GM12878 (cell line): ENCODE results near the gene KCND2. TPM values are rescaled to one million over a fixed set of nuclear protein-coding genes. Genes with fewer than 3 reads are reported as not detected.

ENCODE experiments used
- ATAC-seq: fragments of 200-7000 bp; cut with Tn5 transposase; 3 replicates; pipeline ENCODE4 v1.9.1; 2020; ENCODE audit warnings: mild to moderate bottlenecking, moderate library complexity
- BruUV-seq: library from RNA; stranded (reverse); fragments of 400-500 nt; replicated peaks from 2 replicates; lab custom pipeline; 2021; lab: Mats Ljungman, UMichigan
- CTCF ChIA-PET: fragments of 300-600 bp; sonication (Branson Sonifier 250); formaldehyde crosslinking; extraction: SDS; loops from one replicate; lab custom pipeline; 2021; ENCODE audit warnings: inconsistent platforms; lab: Yijun Ruan, JAX
- POLR2A ChIA-PET: fragments of 350-600 bp; formaldehyde crosslinking; extraction: SDS; loops from one replicate; lab custom pipeline; 2021; ENCODE audit warnings: inconsistent platforms; lab: Charles Lee
- RAD21 ChIA-PET: fragments of 300-600 bp; sonication (Branson Sonifier 250); formaldehyde crosslinking; loops from one replicate; lab custom pipeline; 2023; ENCODE audit warnings: antibody characterized with exemption; ENCODE audit not compliant: unreplicated experiment; lab: Charles Lee
- SMC1A ChIA-PET: fragments of 300-600 bp; sonication (Branson Sonifier 250); formaldehyde crosslinking; loops from one replicate; lab custom pipeline; 2023; ENCODE audit not compliant: unreplicated experiment, uncharacterized antibody; lab: Charles Lee
- DNase-seq: peaks from one replicate; pipeline ENCODE4 v3.0.0-alpha.2; 2011; ENCODE audit warnings: low read depth, low spot score
- FAIRE-seq: peaks from 3 replicates; lab custom pipeline; 2011; peaks lifted over from hg19 to GRCh38; lab: Jason Lieb, UNC
- H2AFZ ChIP-seq: 2 replicates; pipeline ENCODE4 v1.6.0; 2011; ENCODE audit warnings: low read depth, low read length, control low read depth; ENCODE audit not compliant: control insufficient read depth
- H3K27ac ChIP-seq: 2 replicates; pipeline ENCODE4 v1.5.1; 2011; ENCODE audit warnings: control low read depth; ENCODE audit not compliant: control insufficient read depth, insufficient read depth
- H3K27me3 ChIP-seq, 2 experiments: replicated peaks in 1 of 2; 2 replicates each; pipeline versions ENCODE4 v1.6.0 to v1.6.1; 2011; ENCODE audit warnings: low read length in 1 of 2; ENCODE audit not compliant: control insufficient read depth in 2 of 2, insufficient read depth in 2 of 2
- H3K36me3 ChIP-seq, 2 experiments: 2 replicates each; pipeline ENCODE4 v1.5.1; 2011; ENCODE audit warnings: low read length in 1 of 2; ENCODE audit not compliant: control insufficient read depth in 2 of 2, insufficient read depth in 2 of 2
- H3K4me1 ChIP-seq: 2 replicates; pipeline ENCODE4 v1.6.1; 2011; ENCODE audit warnings: mild to moderate bottlenecking, low read length, moderate library complexity, mixed read lengths; ENCODE audit not compliant: control insufficient read depth, insufficient read depth
- H3K4me2 ChIP-seq: 2 replicates; pipeline ENCODE4 v1.6.0; 2011; ENCODE audit warnings: control low read depth; ENCODE audit not compliant: control insufficient read depth, insufficient read depth
- H3K4me3 ChIP-seq: fragments of 200-600 bp; sonication (generic); 2 replicates; pipeline ENCODE4 v1.5.1; 2016
- H3K79me2 ChIP-seq: 2 replicates; pipeline ENCODE4 v1.6.0; 2011; ENCODE audit warnings: low read length; ENCODE audit not compliant: control insufficient read depth, insufficient read depth
- H3K9ac ChIP-seq: 2 replicates; pipeline ENCODE4 v1.8.0; 2011; ENCODE audit warnings: low read length, control low read depth, mixed read lengths; ENCODE audit not compliant: control insufficient read depth, insufficient read depth
- H3K9me3 ChIP-seq: replicated peaks from 3 replicates; pipeline ENCODE4 v1.5.1; 2011; ENCODE audit warnings: mild to moderate bottlenecking, low read length; ENCODE audit not compliant: control insufficient read depth, insufficient read depth
- H4K20me1 ChIP-seq: 2 replicates; pipeline ENCODE4 v1.6.0; 2011; ENCODE audit not compliant: control insufficient read depth, insufficient read depth
- RUNX3 ChIP-seq: IDR thresholded peaks from 2 replicates; pipeline ENCODE4 v1.6.1; 2012; ENCODE audit warnings: low read length, inconsistent platforms
- WRNIP1 ChIP-seq: IDR thresholded peaks from 2 replicates; pipeline ENCODE4 v1.6.1; 2011; ENCODE audit warnings: low read depth, low read length, improper control_type of control experiment, borderline replicate concordance
- WGBS: methylation state at CpG from one replicate; pipeline ENCODE4 v1.1.6; 2016; ENCODE audit warnings: low lambda C conversion rate; ENCODE audit not compliant: insufficient replicate concordance, insufficient coverage; ENCODE audit errors: missing lambda C conversion rate; 5-methylcytosine and 5-hydroxymethylcytosine counted together
- in situ Hi-C: fragments of 300-500 bp; cut with MboI; formaldehyde crosslinking; loops from 9 replicates; pipeline ENCODE4 v1.14.3; 2018; ENCODE audit warnings: mixed read lengths
- intact Hi-C: fragments of 100-400 bp; cut with micrococcal nuclease; formaldehyde crosslinking; loops from one replicate; pipeline ENCODE4 v1.14.2; 2022; ENCODE audit not compliant: unreplicated experiment
- polyA plus RNA-seq, 11 experiments: library from polyadenylated mRNA; depleted of rRNA in 4 of 11; unstranded in 6 of 11; stranded (reverse) in 5 of 11; fragments of >200 nt; fragmentation: Nextera tagmentation in 4 of 11; fragmentation: Illumina TruSeq in 1 of 11; extraction: Ambion mirVana in 4 of 11; extraction: Trizol in 1 of 11; gene quantifications; 1 replicate in 1 of 11; 2 replicates in 10 of 11; pipeline versions ENCODE4 v1.2.1 to v1.2.3, GENCODE V29; 2011 to 2016; ENCODE audit warnings: inconsistent platforms in 2 of 11, missing spikeins in 2 of 11, low read depth in 1 of 11
- total RNA-seq, 4 experiments: library from RNA; depleted of rRNA in 3 of 4; stranded (reverse); fragments of >200 nt in 3 of 4; fragmentation: Illumina TruSeq in 1 of 4; extraction: Trizol in 1 of 4; gene quantifications; 2 replicates each; pipeline versions ENCODE4 v1.2.1 to v1.2.3, GENCODE V29; 2013 to 2021
- TF ChIP-seq, protein P1 (sequence below): fragments of 150-350 bp; IDR thresholded peaks from 2 replicates; pipeline ENCODE4 v1.6.1; 2016; ENCODE audit warnings: low read depth, low read length
- TF ChIP-seq, protein P2 (sequence below): IDR thresholded peaks from 2 replicates; pipeline ENCODE4 v1.6.1; 2011; ENCODE audit warnings: low read depth, mild to moderate bottlenecking, low read length, moderate library complexity, borderline replicate concordance; ENCODE audit errors: extremely low read depth

The KCND2 gene
- total and polyA plus RNA-seq, 10 of the 15 experiments (the other 5 are each of a cell fraction or from before 2014, with no cell fraction given): 3.6 to 22.3 (median 6.3) TPM

DNA sequence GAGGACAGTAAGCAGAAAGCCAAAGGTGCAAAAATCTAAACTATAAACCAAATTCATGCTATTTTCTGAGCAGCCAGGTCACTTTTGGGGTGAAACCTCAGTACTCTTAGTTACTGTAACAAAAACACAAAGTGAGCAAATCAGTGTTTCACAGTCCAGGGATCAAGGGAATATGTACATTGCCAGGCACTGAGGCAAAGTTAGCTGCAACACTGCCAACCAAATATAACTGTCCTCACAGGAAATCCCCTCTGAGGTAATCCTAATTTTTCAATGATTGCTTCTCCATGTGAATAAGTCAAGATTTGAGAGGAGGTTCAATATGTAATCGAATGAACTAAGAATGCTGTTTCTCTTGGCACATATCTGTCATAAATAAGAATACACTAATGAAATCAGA lies 355.3 kb downstream of the KCND2 start:
- ATAC-seq: peak; percentile 52
- 37% methylated on average over 1 of the region's 1 CpG for WGBS
- ChIA-PET RAD21 (no interaction called here), SMC1A (interaction anchor here (2.0 kb wide), 1 partner anchor 14 kb away, joined by 6 read pairs; no protein-coding TSS in a partner anchor), POLR2A (no interaction called here)
- Histone ChIP-seq H4K20me1 (no peaks in the 10 kb centered on the region), H3K27me3 (no peaks in the 10 kb centered on the region), H3K36me3 (no peaks in the 10 kb centered on the region), H3K27ac (no peak overlapping the region), H3K4me3 (no peak overlapping the region), H3K9ac (no peak overlapping the region), H3K9me3 (no peaks in the 10 kb centered on the region)
- intact Hi-C loops: no loop called here
- no peak for DNase-seq
- no TSS peak for BruUV-seq
- in situ Hi-C loops: no loop called here
- TF ChIP-seq RUNX3 (peak; percentile 24; the same call in 1 of the 2 replicates), WRNIP1 (no peak)
- TF ChIP-seq, all 136 proteins: peak for 1
- CTCF ChIA-PET: interaction anchor here (1.9 kb wide), 1 partner anchor 9 kb away, joined by 4 read pairs; no protein-coding TSS in a partner anchor
- no peak overlapping the region for H3K4me2 ChIP-seq
- no peak for FAIRE-seq
- H3K79me2 ChIP-seq: no peaks in the 10 kb centered on the region
- H3K4me1 ChIP-seq: no peaks in the 10 kb centered on the region
- H2AFZ ChIP-seq: no peak overlapping the region

DNA sequence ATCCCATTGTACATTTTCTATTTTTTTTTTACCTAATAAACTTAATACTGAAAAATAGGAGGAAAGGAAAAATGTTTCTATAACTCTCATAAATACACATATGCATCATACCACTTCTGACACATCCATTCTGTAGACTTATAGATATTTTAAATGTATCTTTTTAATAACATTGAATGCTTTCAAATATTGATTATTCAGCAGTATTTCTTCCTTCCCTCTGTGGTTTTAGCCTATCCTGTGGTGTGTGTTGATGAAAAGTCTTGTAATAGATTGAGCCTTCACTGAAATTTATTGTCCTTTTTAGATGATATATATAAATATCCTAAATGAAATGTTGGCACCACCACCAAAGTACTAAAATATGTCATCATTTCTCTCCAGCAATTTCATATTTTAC lies 366.9 kb downstream of the KCND2 start:
- Histone ChIP-seq H4K20me1 (no peaks in the 10 kb centered on the region), H2AFZ (no peak overlapping the region), H3K36me3 (no peaks in the 10 kb centered on the region), H3K27me3 (no peaks in the 10 kb centered on the region), H3K79me2 (no peaks in the 10 kb centered on the region), H3K4me1 (no peaks in the 10 kb centered on the region), H3K9me3 (no peaks in the 10 kb centered on the region), H3K9ac (no peak overlapping the region), H3K27ac (no peak overlapping the region), H3K4me2 (no peak overlapping the region), H3K4me3 (no peak overlapping the region)
- SMC1A ChIA-PET: no interaction called here
- no peak for FAIRE-seq
- POLR2A ChIA-PET: no interaction called here
- in situ Hi-C loops (no loop called here), intact Hi-C loops (no loop called here)
- DNase-seq: no peak
- TF ChIP-seq, protein P1, sequence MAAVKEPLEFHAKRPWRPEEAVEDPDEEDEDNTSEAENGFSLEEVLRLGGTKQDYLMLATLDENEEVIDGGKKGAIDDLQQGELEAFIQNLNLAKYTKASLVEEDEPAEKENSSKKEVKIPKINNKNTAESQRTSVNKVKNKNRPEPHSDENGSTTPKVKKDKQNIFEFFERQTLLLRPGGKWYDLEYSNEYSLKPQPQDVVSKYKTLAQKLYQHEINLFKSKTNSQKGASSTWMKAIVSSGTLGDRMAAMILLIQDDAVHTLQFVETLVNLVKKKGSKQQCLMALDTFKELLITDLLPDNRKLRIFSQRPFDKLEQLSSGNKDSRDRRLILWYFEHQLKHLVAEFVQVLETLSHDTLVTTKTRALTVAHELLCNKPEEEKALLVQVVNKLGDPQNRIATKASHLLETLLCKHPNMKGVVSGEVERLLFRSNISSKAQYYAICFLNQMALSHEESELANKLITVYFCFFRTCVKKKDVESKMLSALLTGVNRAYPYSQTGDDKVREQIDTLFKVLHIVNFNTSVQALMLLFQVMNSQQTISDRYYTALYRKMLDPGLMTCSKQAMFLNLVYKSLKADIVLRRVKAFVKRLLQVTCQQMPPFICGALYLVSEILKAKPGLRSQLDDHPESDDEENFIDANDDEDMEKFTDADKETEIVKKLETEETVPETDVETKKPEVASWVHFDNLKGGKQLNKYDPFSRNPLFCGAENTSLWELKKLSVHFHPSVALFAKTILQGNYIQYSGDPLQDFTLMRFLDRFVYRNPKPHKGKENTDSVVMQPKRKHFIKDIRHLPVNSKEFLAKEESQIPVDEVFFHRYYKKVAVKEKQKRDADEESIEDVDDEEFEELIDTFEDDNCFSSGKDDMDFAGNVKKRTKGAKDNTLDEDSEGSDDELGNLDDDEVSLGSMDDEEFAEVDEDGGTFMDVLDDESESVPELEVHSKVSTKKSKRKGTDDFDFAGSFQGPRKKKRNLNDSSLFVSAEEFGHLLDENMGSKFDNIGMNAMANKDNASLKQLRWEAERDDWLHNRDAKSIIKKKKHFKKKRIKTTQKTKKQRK: no peak
- TF ChIP-seq, protein P2, sequence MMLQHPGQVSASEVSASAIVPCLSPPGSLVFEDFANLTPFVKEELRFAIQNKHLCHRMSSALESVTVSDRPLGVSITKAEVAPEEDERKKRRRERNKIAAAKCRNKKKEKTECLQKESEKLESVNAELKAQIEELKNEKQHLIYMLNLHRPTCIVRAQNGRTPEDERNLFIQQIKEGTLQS: no peak
- BruUV-seq: no TSS peak
- no peak for ATAC-seq
- RAD21 ChIA-PET: no interaction called here
- CTCF ChIA-PET: no interaction called here
